DOHH2 (cell line): ENCODE results near the gene SCGB1C1.

Experiments used
- CTCF ChIP-seq: fragments of 200-600 bp; sonication (generic); IDR thresholded peaks from one replicate; pipeline ENCODE4 v1.5.1; 2014; ENCODE audit warnings: antibody characterized with exemption, mild to moderate bottlenecking, low read depth, low read length; ENCODE audit not compliant: poor library complexity, severe bottlenecking
- EZH2phosphoT487 ChIP-seq: fragments of 200-600 bp; sonication (generic); IDR thresholded peaks from 2 replicates; pipeline ENCODE4 v1.6.1; 2017; ENCODE audit warnings: borderline replicate concordance, mild to moderate bottlenecking, antibody characterized with exemption, low read length, moderate library complexity, mixed read lengths

GRCh38 chr11:212150-213100, 19.5 kb downstream of the SCGB1C1 start:
- TF ChIP-seq CTCF: no peak
- TF ChIP-seq EZH2phosphoT487: no peak
